ENCODE data around the gene CERS6. TPM values are rescaled to one million over a fixed set of nuclear protein-coding genes. Genes with fewer than 3 reads are reported as not detected.
"Not testable (repeated sequence)": the region's sequence is repeated elsewhere in the genome, so short reads cannot be mapped to it uniquely, and the experiment has no call there.

CERS6 gene
- total RNA-seq, 1 experiment from 2014 or later: 20.3 TPM

DNA sequence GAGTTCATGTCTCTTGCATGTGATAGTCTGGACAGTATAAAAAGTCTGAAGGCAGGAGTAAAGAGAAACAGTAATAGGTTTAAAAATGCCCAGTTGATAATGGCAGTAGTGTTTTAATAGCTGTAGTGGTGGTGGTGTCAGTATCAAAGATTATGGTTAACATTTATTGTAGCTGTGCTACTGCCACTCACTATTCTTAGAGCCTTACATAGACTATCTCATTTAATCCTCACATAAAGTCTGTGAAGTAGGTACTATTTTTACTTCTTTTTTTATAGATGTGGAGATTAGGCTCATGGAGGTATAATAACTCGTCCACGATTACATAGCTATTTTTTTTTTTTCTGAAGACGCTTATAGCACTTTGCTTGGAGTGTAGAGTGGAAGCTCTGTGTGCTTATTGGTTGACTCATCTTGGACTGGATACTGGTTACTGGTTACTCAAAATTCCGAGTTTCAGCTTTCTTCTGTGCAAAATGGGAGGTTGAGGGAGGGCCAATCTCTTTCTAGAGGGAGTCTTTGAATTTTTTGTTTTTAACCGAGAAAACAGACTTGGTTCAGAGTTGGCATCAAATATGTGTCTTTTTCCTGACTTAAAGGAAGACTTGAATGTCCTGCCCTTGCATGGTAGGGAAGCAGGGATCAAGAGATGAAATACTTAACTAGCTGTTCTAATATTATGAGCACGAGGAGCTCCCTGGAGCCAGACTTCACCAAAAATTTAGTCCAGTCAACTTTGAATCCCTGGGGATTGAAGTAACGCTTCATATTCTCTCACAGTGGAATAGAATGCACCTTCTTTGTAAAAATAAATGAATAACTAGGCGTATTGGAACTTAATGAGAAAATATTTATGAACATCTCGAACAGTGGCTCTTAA is 27.1 kb downstream of the CERS6 start:
- in situ Hi-C loops (cut with HindIII; ENCODE audit: low pct_unique_long_range_greater_than_20kb, low sequenced_read_pairs): no loop called here
- no peak for DNase-seq (ENCODE audit: low read depth, low spot score)

DNA sequence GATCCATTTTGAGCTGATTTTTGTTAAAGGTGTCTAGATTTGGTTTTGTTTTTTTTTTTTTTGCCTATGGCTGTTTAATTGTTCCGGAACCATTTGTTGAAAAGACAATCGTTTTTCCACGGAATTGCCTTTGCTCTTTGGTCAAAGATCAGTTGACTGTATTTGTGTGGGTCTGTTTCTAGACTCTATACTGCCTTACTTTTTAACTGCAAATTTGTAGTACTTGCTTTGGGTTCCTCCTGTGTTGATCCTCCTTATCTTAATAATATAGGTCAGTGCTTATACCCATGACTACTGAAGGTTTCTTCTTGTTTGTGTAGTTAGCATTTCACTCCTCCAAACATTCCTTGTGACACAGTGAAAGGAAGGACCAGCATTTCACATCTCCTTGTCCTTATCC is 30.4 kb downstream of the CERS6 start:
- in situ Hi-C loops (cut with HindIII; ENCODE audit: low pct_unique_long_range_greater_than_20kb, low sequenced_read_pairs): no loop called here
- DNase-seq (ENCODE audit: low read depth, low spot score): no peak

DNA sequence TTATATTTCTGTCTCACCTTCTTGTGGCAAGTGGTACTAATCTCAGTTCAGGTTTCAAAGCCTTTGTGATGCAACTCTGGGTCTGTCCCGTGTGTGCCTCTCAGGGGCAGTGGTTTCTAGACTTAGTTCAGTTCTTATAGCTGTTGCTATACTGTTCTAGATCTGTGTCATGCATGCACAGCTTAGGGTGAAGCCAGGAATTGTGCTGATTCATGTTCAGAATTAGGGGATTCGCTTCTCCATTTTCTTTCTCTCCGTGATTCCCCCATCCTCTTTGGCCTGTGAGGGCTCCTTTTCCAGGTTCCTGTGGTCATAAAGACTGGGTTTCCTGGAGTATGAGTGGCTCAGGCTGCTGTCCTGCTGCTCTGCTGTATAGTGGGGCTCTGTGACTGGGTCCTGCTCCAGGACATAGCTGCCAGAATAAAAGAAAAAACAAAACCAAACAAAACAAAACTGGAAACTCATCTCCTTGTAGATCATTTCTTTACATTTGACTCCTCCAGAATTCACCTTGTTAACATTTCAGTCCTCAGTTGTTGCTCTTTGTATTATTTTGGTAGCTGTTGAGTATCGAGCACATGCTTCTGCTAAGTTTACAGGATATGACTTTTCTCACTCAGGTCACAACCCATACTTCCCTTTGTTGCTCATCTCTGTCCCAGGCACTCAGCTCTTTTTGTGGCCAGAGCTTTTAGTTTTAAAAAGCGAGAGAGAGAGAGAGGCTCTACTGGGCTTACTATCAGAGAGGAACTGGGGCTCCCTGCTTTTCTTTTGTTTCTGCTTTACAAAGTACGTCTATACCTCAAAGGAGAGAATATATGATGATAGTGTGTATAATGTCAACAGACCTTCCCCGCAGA is 34.2 kb downstream of the CERS6 start:
- DNase-seq (ENCODE audit: low read depth, low spot score): no peak
- in situ Hi-C loops (cut with HindIII; ENCODE audit: low pct_unique_long_range_greater_than_20kb, low sequenced_read_pairs): no loop called here

DNA sequence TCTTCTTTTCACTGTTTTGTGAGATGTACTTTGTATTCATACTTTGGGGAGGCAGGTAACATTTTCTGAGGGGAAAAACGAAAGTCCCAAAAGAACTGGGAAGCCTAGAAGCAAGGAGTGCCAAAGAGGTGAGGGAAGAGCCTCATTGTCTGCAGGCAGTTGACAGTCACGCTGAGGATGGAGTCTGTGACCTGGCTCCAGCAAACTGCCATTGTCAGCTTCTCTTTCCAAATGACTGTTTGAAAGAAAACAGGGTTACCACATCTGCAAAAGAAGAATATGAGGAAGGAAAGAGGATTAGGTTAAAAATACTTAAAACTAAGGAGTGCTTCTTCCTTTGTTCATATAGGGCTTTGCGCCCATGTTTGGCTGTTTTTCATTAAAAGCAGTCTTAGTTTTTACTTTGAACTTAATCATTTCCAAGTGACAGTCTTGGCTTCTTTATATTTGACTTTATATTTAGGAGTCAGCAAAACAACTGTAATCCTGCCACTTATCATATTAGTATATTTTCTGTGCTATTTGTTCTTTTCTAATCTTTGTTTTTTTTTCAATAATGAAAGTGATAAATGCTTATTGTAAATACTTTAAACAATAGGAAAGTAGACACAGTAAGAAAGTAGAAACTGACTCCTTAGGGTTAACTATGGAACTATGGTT is 35.0 kb downstream of the CERS6 start:
- no peak for DNase-seq (ENCODE audit: low read depth, low spot score)
- in situ Hi-C loops (cut with HindIII; ENCODE audit: low pct_unique_long_range_greater_than_20kb, low sequenced_read_pairs): no loop called here

DNA sequence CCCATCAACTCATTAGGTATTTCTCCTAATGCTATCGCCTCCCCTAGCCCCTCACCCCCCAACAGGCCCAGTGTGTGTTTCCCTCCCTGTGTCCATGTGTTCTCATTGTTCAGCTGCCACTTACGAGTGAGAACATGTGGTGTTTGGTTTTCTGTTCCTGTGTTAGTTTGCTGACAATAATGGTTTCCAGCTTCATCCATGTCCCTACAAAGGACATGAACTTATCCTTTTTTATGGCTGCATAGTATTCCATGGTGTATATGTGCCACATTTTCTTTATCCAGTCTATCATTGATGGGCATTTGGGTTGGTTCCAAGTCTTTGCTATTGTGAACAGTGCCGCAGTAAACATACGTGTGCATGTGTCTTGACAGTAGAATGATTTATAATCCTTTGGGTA is 35.7 kb downstream of the CERS6 start:
- DNase-seq (ENCODE audit: low read depth, low spot score); in situ Hi-C loops (cut with HindIII; ENCODE audit: low pct_unique_long_range_greater_than_20kb, low sequenced_read_pairs): not testable (repeated sequence)

DNA sequence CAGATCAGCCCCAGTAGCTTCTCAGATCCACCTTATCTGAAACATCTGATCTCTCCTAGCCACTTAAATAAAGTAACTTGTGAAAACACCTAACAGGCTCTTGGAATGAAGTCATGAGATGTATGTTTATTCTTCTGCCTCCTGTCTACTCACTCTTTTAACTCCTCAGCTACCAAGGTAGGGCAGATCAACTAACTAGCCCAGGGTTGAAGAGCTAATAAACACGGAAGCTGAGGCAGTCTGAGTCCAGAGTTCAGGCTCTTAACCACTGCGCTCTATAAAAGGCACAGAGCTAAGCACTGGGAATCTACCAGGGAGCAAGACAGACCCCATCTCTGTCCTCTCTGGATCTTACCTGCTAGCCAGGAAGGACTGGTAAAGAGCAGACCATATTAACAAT is 37.1 kb downstream of the CERS6 start:
- DNase-seq (ENCODE audit: low read depth, low spot score); in situ Hi-C loops (cut with HindIII; ENCODE audit: low pct_unique_long_range_greater_than_20kb, low sequenced_read_pairs): not testable (repeated sequence)

DNA sequence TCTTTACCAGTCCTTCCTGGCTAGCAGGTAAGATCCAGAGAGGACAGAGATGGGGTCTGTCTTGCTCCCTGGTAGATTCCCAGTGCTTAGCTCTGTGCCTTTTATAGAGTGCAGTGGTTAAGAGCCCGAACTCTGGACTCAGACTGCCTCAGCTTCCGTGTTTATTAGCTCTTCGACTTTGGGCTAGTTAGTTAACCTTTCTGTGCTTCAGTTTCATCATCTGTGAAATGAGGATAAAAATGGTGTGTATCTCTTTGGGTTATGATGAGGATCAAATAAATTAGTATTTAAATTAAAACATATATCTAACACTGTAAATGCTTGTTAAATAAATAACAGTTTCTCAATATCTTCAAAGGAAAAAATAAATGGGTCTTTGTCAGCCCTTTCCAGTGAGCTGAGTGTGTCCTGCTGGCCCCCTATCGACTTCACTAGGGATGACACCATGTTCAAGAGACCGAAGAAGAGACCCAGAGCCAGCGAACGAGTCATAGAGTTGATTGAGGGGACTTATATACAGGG is 38.2 kb downstream of the CERS6 start:
- peak; percentile 70 for DNase-seq (ENCODE audit: low read depth, low spot score)

DNA sequence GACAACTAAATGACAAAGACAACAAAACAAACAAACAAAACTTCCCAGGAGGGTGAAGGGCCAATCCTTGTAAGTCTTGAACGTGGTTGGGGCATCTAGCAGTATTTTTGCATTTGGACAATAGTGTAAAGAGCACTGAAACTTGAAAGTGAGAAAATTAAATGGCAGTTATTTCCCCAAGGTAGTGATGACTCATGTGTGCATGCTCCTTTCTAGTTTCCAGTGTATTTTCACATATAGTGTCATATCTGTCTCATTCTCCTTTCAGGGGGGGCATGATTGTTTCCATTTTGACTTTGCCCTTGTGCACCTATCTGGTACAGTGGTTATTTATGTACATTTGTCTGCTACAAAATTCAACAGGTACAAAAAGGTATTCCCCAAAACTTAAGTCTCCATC is 39.5 kb downstream of the CERS6 start:
- in situ Hi-C loops (cut with HindIII; ENCODE audit: low pct_unique_long_range_greater_than_20kb, low sequenced_read_pairs): no loop called here

More for the DNA sequence above, 38.2 kb downstream of the CERS6 start:
- in situ Hi-C loops (cut with HindIII; ENCODE audit: low pct_unique_long_range_greater_than_20kb, low sequenced_read_pairs): no loop called here

DNA sequence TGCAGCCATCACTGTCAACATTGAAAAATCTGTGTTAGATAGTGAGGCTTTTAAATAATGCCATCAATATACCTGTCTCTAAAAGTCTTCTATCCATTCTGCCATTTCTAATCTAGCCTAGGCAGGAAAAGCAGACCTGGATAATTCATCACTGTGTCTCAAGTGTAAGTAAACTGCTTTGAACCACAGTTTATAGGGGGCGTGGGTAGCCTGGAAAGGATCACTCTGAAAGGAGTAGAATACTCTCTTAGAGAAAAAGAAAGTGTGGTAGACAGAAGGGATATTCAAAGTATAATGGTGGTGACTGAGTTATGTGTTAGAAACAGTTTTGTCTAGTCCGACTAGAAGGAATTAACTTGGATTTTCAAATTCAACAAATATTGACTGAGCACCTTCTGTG is 40.8 kb downstream of the CERS6 start:
- in situ Hi-C loops (cut with HindIII; ENCODE audit: low pct_unique_long_range_greater_than_20kb, low sequenced_read_pairs): no loop called here
- no peak for DNase-seq (ENCODE audit: low read depth, low spot score)

More for the DNA sequence above, 39.5 kb downstream of the CERS6 start:
- no peak for DNase-seq (ENCODE audit: low read depth, low spot score)

DNA sequence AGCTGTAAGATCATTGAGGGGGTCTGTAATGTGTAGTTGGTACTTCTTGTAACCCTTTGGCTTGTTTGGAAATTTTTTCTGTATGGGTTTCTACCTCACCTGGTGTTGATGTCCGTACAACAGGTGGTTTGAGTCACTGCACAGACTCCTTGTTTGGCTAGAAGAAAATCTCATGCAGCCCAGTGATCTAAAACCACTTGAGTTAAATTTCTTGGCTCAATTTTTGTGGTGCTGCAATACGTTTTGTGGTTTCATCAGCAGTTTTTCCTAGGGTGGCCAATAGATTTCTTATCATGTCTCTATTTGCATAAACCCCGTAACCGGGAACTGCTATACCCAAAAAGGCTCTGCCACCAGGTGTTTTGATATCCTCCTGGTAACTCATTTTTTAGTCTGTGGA is 43.4 kb downstream of the CERS6 start:
- DNase-seq (ENCODE audit: low read depth, low spot score): no peak
- in situ Hi-C loops (cut with HindIII; ENCODE audit: low pct_unique_long_range_greater_than_20kb, low sequenced_read_pairs): no loop called here

DNA sequence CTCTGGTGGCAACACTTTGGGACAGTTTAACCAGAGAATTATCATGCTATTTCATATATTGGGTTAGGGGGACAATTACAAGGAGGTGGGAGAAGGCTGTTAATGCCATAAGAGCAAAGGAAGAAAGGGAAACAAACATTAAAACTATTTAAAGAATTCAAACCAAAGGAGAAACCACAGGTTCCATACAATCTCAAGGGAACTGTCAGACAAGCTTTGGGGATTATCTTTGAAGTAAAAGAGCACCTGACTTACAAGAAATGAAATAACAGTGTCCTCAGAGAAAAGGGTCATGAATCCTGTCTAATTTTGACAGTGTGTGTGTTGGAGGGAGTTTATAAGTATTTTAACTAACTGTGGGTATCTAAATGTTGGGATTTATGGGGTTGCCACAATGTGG is 44.4 kb downstream of the CERS6 start:
- in situ Hi-C loops (cut with HindIII; ENCODE audit: low pct_unique_long_range_greater_than_20kb, low sequenced_read_pairs): no loop called here
- no peak for DNase-seq (ENCODE audit: low read depth, low spot score)

DNA sequence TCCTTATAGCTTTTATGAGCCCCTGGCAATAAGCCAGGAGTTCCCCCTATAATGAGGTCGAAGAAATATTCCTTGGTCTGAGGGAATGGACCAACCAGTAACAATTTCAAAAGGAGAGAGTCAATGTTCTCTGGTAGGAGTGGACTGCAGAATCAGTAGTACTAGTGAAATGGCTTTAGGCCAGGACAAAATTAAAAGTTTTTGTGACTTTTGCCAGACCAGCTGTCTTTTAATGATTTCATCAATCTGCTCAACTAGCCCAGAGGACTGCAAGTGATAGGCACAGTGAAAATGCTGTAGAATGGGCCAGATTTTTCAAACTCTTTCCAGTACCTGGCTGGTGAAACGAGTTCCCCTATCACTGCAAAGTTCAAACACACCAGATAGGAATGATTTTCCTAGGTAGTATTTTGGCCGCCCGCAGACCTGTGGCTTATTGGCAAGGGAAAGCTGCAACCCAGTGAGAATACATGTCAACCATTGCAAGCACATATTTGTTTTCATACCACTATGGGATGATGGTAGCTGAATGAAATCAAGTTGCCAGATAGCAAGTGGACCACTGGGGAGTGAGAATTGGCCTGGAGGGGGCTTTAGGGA is 45.5 kb downstream of the CERS6 start:
- in situ Hi-C loops (cut with HindIII; ENCODE audit: low pct_unique_long_range_greater_than_20kb, low sequenced_read_pairs): no loop called here
- no peak for DNase-seq (ENCODE audit: low read depth, low spot score)

DNA sequence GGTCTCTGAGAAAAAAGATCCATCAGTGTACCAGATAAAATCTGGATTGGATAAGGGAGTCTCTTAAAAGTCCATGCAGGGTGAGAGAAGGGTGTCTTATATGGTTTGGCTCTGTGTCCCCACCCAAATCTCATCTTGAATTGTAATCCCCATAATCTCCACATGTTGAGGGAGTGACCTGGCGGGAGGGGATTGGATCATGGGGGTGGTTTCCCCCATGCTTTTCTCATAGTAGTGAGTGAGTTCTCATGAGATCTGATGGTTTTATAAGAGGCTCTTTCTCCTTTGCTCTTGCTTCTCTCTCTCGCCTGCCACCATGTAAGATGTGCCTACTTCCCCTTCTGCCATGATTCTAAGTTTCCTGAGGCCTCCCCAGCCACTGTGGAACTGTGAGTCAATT is 46.8 kb downstream of the CERS6 start:
- not testable (repeated sequence) for DNase-seq (ENCODE audit: low read depth, low spot score)

DNA sequence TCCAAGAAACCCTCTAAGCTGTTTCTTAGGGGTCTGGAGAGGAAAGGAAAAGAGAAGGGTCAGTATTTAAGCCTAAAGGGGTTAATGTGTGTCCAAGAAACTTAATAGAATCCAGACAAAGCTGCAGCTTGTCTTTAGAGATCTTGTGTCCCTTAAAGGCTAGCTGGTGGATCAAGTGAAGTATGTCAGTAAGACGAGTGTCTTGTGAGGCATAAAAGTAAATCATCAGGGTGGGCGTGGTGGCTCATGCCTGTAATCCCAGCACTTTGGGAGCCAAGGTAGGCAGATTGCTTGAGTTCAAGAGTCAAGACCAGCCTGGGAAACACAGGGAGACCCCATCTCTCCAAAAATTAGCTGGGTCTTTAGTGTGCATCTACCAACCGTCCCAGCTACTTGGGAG is 47.8 kb downstream of the CERS6 start:
- no peak for DNase-seq (ENCODE audit: low read depth, low spot score)
- in situ Hi-C loops (cut with HindIII; ENCODE audit: low pct_unique_long_range_greater_than_20kb, low sequenced_read_pairs): no loop called here

More for the DNA sequence above, 46.8 kb downstream of the CERS6 start:
- in situ Hi-C loops (cut with HindIII; ENCODE audit: low pct_unique_long_range_greater_than_20kb, low sequenced_read_pairs): not testable (repeated sequence)

DNA sequence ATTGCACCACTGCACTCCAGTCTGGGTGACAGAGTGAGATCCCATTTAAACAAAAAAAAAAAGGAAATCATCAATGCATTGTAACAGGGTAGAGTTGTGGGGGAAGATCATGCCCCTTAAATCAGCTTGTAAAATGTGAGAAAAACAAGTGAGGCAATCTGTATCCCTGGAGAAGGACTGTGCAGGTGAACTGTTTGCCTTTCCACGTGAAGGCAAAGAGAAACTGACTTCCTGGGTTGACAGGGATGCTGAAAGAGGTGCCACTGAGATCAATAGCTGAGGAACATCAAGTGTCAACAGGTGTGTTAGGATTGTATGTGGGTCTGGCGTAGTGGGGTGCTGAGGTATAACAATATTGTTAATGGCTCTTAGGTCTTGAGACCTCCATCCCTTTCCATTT is 48.3 kb downstream of the CERS6 start:
- in situ Hi-C loops (cut with HindIII; ENCODE audit: low pct_unique_long_range_greater_than_20kb, low sequenced_read_pairs): no loop called here

DNA sequence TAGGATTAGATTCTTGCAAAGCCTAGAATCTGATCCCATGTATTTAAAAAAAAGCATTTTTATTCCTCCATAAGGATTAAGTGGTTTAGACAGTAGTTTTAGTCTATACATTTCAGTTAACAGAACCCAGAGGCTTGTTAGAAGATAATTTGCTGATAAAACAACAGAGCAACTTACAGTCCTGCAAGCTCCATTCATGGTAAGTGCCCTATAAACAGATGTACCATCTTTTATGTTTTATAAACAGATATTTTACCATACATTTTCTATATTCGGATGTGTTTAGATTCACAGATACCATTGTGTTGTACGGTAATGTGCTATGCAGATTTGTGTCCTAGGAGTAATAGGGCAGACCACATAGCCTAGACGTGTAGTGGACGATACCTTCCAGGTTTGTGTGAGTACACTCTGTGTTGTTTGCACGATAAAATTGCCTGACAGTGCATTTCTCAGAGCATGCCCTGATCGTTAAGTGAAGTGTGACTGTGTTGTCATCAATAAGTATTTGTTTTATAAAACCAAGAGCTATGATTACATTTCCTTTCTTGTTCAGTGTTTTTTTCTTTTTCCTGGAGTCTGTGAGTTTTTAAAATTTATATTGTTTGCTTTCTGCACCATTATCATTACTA is 54.2 kb downstream of the CERS6 start:
- in situ Hi-C loops (cut with HindIII; ENCODE audit: low pct_unique_long_range_greater_than_20kb, low sequenced_read_pairs): no loop called here
- no peak for DNase-seq (ENCODE audit: low read depth, low spot score)

More for the DNA sequence above, 48.3 kb downstream of the CERS6 start:
- no peak for DNase-seq (ENCODE audit: low read depth, low spot score)

DNA sequence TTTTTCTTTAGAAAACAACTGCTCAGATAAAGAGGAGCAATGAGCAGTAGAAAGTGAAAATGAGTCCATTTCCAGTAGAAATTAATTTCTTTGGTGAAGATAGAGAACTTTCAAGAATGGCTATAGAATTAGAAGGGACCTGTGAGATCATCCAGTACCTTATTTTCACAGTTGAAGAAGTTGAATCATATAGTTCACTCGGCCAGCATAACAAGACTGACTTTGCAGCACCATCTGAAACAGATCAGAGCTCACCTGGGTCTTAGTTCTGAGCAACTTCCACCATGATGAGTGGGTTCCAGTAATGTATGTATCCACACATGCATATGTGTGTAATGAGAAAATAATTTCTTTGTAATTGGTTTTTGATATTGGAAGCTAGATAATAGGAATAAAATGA is 58.6 kb downstream of the CERS6 start:
- DNase-seq (ENCODE audit: low read depth, low spot score): no peak
- in situ Hi-C loops (cut with HindIII; ENCODE audit: low pct_unique_long_range_greater_than_20kb, low sequenced_read_pairs): no loop called here

All from SK-MEL-5 (cell line).